SW480 (cell line): ENCODE results near the gene ZNF418.
"Not testable (repeated sequence)": the region's sequence is repeated elsewhere in the genome, so short reads cannot be mapped to it uniquely, and the experiment has no call there.

Experiments
- DNase-seq: peaks from one replicate; pipeline ENCODE4 v3.0.0-alpha.2; 2016; ENCODE audit warnings: low spot score

The ZNF418 gene

GRCh38 chr19:57934820-57935665 is at the start of gene ZNF418:
ZNF418 (minus strand) TSS chr19:57935402; CDS start chr19:57933822, 1,580 bp downstream.
- no peak for DNase-seq

DNA sequence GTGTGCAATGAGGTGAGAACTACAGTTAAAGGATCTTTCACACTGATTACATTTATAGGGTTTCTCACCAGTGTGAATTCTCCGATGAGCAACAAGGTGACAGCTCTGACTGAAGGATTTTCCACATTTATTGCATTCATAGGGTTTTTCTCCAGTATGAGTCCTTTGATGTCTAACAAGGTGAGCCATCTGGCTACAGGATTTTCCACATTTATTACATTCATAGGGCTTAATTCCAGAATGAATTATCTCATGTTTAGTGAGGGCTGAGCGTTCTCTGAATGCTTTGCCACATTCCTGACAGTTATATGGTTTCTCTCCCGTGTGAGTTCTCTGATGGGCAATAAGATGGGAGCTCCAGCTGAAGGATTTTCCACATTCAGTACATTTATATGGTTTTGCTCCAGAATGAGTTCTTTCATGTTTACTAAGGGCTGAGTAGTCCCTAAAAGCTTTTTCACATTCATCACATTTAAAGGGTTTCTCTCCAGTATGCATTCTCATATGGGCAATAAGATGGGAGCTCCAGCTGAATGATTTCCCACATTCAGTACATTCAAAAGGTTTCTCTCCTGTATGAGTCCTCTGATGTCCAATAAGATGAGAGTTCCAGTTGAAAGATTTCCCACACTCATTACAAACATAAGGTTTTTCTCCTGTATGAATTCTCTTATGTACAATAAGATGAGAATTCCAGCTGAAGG is 43.5 kb upstream of the ZNF418 start:
- DNase-seq: no peak

GRCh38 chr19:57974434-57974833 is 39.2 kb upstream of the ZNF418 start, which contains the start of gene C19orf18:
C19orf18 (minus strand) TSS chr19:57974534; CDS start chr19:57974432, 102 bp downstream.
- no peak for DNase-seq

DNA sequence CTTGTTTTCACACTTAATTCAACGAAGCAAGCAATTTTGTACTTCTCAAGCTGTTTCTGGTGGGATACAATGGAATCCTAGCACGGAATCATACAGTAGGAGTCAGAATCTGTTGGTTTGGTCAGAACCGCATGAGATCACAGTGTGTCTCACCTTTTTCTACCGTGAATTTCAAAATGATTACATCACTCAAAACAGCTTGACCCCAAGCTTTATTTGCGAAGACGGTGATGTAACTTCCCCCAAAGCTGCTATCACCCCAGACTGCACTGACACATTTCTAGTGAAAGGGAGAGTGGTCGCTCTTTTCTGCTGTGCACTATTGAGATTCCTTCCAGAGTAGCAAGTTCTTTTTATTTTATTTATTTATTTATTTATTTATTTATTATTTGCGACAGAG is 29.6 kb upstream of the ZNF418 start:
- no peak for DNase-seq

GRCh38 chr19:57961785-57962184 is 26.6 kb upstream of the ZNF418 start:
- no peak for DNase-seq

DNA sequence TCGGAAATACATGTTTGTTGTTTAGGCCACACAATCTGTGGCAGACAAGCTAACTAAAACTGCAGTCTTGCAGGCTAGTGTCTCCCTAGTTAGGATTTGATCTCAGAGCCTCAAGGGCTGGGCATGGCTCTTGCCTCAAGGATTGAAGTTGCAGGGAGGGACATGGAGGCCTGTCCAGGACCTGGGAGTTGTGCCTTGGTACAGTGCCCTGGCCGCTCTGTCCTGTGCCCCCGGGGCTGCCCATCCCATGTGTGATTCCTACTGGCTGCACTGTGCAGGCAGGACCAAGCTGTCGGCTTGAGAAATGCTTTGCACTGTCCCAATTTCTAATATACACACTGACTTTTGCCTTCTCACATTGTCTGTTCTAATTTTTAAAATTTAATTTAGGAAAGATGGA is 19.8 kb upstream of the ZNF418 start:
- no peak for DNase-seq

- DNase-seq: no peak
Observed at GRCh38 chr19:57949702-57950101, 14.5 kb upstream of the ZNF418 start.

DNA sequence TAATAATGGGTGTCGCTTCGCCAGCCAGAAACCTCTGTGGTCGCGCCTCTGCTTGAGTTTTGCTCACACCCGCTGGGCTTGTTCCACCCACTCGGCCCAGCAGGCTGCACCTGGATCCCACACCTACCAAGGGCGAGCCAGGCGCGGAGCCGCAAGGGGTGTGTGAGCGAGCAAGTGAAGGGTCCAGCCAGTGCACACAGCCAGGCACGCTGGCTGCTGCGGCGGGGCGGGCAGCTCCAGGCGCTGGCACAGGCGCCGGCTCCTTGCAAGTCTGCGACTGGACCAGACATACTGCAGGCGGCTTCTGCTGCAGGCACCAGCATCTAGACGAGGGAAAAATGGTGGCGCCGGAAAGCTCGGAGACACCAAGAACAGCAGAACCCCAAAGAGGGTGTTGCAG is 14.1 kb upstream of the ZNF418 start:
- no peak for DNase-seq

DNA sequence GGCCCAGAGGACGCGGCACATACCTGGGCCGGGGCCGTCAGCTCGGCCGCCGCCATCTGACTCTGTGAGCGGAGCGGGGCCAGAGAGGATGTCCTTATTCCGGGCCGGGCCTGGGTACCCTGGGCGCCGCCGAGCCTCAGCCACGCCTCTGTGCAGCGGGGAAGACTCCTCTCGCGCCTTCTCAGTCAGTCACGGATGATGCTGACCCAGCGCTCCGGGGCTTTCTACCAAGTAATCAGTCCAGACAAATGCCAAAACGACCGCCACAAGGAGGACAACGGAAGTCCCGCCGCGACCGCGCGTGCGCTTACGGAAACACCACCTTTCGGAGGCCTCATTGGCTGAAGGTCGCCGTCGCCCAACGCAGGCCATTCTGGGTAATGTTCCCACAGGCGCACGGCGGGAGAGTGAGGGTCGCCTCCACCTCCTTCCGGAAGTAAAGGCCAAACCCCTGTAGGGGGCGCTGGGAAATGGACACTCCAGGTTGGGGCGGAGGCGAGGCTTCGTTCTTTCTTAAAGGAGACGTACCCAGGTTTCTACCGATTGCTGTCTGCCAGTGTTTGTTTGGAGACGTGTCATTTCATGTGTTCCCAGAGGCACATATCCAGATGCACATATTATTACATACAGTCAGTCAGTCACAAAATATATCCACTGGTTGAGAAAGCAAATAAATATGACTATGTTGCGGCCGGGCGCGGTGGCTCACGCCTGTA is 12.4 kb upstream of the ZNF418 start, which contains the start of gene ZNF256:
ZNF256 (minus strand) TSS at position 288 of the 716 bp plus-strand sequence; CDS start at position 56, 232 bp downstream.
- no peak for DNase-seq

DNA sequence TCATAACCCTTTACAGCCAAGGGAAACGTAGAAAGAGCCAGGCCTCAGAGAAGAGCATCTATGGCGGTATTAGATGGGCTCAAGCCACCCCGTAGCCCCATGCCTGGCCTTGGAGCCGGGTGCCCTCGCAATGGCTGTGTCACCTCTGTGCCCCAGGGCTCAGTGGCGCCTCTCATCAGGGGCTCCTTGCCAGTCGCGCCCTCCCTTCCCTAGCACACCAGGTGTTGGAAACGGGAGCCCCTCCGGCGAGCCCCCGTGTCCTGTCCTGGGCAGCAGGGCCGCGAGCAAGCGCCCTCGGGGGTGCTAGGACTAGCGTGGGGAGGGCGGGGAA is 11.9 kb upstream of the ZNF418 start:
- no peak for DNase-seq

DNA sequence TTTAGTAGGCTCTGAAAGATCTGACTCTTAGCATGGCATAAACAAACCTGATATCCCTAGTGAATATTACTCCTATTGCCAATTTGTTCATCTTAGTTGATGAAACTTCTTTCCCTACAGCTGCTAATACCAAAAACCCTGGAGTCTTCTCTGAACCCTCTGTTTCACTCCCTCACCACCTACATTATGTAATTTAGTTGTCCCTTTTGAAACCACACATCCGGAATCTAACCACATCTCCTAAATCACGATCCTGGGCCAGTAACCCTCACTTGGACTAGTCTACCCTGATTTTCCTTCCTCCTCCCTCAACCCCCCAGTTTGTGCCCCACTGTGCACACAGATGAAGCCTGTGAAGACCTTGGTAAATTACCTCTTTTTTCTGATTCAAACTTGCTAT is 11.1 kb upstream of the ZNF418 start:
- DNase-seq: no peak

- no peak for DNase-seq
Observed at GRCh38 chr19:57941593-57941992, 6.4 kb upstream of the ZNF418 start.

GRCh38 chr19:57935731-57936130 is 529 bp upstream of the ZNF418 start:
- no peak for DNase-seq

DNA sequence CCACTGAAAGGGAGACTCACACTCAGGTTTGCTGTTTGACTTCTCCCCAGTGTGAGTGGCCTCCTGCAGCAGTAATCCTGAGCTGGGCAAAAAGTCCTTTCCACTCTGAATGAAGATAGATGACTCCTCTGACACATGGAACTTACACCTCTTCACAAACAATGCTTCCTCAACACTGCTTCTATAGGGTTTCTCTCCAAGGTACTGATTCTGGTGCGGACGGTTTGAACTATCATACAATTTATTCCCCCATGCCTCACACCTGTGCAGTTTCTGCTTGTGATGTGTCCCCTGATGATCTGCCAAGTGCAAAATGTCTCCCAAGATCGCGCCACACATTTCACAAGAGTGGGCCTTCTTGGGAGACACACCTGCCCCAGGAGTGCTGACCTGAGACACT is 7.6 kb downstream of the ZNF418 start:
- no peak for DNase-seq

- peak; percentile 97 for DNase-seq
Observed at GRCh38 chr19:57916168-57916995, 18.8 kb downstream of the ZNF418 start, which contains the start of gene ZNF417. ZNF417 (minus strand) TSS chr19:57916592; CDS start chr19:57916411, 181 bp downstream.

- no peak for DNase-seq
Observed at GRCh38 chr19:57914531-57914930, 20.7 kb downstream of the ZNF418 start.

DNA sequence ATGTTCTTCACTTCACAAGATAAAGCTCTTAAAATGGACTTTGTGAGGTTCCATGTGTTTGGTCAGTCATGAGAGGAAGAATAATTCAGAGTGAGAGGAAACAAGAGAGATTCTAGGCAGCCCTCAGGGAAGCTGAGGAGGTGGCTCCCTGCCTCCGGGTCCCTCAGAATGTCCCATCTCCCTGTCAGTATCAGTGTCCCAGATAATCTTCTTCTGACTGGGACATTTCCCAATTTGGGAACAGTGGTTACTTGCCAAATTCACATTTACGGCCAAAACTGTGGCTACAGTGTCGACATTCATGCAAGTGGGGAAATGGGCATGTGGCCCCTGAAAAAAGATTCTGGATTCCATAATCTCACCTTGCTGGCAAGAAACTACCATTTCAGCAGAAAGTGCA is 27.8 kb downstream of the ZNF418 start:
- no peak for DNase-seq

DNA sequence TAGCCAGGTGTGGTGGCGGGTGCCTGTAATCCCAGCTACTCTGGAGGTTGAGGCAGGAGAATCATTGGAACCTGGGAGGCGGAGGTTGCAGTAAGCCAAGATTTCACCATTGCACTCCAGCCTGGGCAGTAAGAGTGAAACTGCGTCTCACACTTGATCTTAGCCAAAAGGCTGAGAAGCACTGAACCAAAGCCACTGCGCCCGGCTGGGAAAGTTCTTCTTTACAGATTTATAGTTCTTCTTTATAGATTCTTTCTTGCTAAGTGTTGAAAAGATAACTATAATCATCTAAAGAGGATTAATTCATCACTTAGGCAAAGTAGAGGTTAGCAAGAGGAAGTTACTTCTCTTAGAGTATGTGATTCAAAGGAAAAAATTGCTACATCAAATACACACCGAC is 29.9 kb downstream of the ZNF418 start:
- DNase-seq: no peak

GRCh38 chr19:57903618-57904184 is 31.5 kb downstream of the ZNF418 start:
- DNase-seq: no peak

GRCh38 chr19:57900311-57900710 is 34.9 kb downstream of the ZNF418 start:
- DNase-seq: no peak

DNA sequence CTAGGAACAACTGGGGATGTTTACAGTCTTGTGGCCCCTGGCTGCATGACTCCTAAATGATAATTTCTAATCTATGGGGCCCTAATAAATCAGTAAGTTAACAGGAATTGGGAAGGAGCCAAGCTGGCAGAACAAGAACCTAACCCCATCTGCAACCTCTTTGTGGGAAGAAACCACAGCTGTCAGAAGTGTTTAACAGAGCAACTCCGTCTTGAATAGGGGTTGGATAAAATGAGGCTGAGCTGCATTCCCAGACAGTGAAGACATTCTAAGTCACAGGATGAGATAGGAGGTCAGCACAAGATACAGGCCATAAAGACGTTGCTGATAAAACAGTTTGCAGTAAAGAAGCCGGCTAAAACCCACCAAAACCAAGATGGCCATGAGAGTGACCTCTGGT is 44.5 kb downstream of the ZNF418 start:
- not testable (repeated sequence) for DNase-seq
